ENCODE data around the gene EDNRB.
"Not testable (repeated sequence)": the region's sequence is repeated elsewhere in the genome, so short reads cannot be mapped to it uniquely, and the experiment has no call there.

EDNRB gene

DNA sequence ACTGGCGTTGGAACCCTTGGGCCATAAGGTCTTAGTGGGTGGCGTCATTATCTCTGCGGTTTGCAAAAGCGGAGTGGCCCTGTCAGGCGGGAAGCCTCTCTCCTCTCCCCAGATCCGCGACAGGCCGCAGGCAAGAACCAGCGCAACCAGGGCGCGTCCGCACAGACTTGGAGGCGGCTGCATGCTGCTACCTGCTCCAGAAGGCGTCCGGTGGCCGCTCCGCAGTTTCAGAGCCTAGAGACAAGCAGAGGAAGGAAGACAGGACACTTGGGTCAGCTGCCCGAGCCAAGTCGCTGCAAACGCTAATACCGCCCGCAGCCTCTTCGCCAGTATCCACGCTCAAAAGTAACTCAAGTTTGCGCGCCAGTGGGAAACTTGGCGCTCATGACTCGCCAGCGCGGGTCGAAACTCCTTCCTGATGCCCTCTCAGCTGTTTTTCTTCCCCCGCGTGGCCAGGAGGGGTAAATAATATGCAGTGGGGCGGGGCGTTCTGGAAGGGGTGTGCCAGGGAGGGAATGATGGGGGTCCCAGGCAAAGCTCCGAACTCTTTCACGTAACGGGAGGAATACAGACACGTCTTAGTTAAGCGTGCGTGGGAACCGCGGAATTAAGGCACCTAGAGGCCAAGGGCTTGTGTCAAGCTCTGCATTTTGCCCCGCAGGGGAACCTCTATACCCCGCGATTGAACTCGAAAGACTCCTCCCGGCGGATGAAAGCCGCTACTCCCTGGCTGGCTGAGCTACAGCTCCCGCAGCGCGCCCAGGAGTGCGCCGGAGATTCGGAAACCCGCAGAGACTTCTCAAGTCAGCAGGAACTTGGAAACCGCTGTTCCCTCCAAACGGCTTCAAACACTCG is at the start of gene EDNRB:
TSS of gene EDNRB (minus strand) at position 441 of the 855 bp plus-strand sequence. CDS start at position 183, 258 bp downstream.
- DNase-seq: no peak

DNA sequence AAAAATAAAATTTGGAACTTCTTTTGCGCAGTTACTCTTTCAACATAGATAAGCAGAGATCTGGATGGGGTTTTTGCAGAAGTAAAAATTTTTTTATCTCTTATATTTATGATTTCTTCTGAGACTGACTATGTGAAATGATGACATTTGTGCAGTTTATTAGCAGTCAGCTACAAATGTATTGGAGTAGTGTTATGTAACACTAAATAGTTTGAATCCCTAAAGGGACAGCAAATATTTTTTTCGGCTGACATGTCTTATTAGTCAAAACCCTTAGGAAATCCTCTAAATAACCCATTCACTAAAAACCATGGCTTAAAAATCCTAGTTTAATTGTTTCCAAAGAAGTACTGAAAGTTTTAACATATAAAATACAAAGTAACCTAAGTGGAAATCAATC is 48.0 kb upstream of the EDNRB start:
- DNase-seq: no peak

DNA sequence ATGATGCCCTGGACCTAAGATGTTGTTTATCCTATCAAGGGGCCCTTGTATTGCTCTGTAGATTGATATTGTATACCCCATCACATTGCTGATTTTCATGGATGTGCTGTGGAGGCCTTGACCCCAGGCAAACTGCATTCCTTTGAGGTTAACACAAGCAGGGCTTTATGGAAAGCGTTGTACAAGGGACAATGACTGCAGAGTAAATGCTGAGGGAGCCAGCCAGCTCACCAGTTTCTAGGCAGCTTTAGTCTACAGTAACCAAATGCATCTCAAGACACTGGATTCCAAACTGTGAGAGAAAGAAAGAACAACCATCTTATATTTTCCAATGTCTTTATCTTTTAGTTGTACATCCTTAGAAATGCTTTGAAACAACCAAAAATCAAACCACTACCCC is 34.1 kb upstream of the EDNRB start:
- DNase-seq: no peak

DNA sequence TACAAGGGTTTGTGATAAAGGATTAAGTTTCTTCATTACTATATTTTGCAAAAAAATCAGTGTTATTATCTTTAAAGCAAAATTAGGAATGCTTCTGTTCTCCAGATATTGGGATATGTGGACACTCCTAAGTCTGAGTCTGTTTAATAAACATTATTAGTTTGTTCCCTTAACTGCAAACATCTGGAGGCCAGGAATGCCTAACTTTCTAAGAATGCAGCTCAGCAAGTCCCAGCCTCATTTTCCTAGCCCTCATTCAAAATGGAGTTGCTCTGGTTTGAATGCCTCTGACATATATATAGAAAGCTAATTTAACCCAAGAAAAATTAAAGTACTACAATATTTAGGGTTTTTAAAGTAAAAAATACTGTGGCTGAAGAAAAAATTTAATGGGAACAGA is 33.6 kb upstream of the EDNRB start:
- DNase-seq: no peak

DNA sequence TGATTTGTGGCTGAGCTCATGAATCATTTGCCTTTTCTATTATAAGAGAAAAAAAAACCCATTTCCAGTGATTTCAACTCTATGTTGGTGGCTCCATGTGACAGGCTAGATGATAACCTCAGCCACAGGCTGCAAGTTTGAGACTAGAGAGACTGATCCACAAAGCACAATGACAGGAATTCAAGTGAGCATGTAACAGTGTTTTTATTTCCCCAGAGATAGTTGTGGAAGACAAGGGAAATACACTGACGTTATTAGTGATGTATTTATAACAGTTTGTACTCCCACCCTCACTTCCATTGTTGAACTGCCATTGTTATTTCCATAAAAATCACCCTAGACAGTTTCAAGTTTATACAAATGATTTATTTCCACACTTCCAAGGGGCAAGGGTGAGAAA is 27.9 kb upstream of the EDNRB start:
- DNase-seq: no peak

DNA sequence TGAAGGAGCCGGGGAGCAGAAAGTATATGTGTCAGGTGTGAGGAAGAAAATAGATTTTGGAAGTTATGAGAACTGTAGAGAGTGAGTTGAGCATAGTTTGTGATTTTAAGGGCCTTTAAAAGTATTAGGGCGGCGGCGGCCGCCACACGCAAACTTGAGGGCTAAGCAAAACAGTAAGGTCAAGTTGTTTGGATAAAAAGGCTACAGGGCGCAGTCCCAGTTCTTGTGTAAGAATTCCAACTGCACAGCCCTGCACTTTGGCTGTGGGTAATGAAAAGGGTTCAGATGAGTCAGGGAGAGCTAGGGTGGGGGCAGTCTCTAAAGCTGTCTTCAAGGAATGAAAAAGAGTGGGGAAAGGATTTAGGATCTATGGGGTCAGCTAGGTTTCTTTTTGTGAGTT is 16.4 kb upstream of the EDNRB start:
- DNase-seq: not testable (repeated sequence)

DNA sequence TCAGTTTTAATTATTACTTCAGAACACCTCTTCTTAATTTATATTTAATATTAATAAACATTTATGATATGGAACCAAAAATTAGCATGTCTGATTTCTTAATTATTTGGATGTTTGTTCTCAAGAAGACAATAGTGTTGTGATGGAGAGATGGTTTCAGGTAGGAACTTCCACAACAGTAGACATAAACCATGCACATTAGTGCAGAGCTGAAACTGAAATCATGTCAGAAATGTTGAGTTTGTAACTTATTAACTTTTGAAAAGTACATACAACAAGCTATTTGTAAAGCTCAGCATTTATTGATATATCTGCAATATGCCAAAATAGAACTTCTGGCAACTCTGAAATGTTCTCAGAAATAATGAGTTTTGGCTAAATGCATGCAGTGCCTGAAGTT is 11.8 kb upstream of the EDNRB start:
- DNase-seq: no peak

DNA sequence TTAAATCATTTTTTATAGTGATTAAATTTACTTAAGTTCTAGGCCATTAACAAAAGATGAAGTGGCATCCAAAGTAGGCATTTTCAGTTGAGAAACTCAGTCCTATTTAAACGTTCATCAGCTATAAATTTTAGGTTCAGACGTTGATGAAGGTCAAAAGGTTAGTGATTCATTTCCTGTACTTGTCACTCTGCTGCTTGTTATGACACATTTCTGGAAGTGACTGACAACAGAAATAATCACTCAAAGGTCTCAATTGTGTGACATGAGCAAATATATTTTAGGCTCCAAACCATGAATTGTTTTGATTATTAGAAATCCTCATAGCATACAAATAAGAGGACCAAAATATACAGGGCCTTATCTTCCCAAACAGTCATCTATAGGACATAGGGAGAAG is 10.3 kb upstream of the EDNRB start:
- no peak for DNase-seq

DNA sequence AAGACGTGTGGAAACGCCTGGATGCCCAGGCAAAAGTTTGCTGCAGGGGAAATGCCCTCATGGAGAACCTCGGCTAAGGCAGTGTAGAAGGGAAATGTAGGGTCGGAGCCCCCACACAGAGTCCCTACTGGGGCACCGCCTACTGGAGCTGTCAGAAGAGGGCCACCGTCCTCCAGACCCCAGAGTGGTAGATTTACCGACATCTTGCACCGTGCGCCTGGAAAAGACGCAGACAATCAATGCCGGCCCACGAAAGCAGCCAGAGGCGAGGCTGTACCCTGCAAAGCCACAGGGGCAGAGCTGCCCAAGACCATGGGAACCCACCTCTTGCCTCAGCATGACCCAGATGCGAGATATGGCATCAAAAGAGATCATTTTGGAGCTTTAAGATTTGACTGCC is 7.0 kb upstream of the EDNRB start:
- no peak for DNase-seq

DNA sequence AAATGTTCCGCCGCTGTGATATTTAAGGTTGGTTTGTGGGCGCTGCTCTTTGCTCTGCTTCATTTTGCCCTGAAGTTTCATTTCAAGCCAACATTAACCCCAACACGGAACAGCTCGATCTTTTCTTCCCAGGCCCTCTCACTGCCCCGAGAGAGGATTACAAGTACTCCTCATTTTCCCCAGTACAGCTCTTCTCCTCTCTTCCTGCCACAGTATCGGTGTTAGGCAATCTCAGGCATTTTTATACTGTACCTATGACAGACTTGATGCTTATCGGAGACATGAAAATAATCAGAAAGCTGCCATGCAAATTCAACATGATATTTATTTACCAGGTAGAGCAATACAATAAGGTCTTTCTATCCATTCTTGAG is 1.3 kb upstream of the EDNRB start:
- DNase-seq: no peak

DNA sequence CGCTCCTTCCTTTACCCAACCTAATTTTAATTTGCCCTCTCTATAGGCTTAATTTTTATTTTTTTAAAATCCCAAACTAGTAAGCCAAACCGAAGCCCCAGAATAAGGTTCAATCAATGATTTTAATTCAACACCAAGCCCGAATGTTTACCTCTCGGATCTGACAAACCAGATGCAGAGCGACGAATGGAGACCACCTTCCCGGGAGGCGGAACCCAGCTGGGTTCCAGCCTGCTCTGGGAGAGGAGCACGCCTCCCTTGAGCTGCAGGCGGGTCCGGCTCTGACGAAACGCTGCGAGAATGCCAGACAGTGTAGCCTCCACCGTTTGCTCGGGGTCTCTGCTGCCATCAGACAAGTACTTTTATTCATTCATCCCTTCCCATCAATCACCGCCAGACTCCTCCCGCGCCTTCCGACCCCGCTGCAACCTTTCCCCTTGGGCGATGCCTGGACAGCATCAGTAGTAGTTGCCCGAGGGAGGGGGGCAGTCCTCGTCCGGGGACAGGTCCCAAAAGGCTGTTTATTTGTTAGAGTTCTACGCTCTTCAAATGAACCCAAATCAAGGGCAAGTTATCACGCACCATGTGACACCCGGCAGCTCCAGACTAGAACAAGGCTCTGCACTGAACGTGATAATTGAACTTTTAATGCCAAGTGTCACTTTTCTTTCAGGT is 752 bp upstream of the EDNRB start:
- no peak for DNase-seq

DNA sequence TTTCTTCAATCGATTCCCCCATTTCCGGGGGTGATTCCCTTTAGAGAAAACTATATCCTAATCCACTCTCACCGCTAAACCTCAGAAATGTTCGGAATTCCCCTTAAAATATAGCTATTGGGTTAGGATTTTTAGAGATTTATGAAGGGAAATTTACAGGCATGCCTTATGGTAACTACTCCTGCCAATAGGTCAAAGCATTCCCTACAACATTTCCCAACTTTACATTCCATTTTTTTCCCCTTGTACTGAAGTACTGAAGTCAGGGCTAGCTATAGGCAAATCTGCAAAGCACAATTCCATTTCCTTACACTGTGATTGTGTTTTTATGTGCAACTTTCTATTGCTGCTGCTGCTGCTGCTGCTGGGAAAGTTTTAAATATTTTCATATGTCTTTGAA is 2.1 kb downstream of the EDNRB start:
- DNase-seq: no peak

DNA sequence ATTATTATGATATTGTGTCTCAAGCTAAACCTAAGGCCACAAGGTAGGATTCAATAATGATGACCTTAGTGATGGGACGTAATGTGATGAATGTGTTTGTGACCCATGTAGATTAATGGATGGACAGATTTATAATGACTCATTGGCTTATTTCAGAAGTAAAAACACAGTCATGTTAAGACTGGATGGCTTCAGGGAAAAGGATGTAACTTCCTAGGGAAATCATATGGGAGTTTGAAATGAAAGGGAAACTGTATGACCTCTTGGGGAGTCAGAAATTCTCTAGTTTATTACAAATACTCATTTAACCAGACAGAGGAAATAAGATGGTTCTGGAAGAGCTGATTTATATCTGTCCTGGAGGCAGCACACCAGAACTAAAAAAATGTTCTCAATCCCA is 2.9 kb downstream of the EDNRB start:
- DNase-seq: no peak

DNA sequence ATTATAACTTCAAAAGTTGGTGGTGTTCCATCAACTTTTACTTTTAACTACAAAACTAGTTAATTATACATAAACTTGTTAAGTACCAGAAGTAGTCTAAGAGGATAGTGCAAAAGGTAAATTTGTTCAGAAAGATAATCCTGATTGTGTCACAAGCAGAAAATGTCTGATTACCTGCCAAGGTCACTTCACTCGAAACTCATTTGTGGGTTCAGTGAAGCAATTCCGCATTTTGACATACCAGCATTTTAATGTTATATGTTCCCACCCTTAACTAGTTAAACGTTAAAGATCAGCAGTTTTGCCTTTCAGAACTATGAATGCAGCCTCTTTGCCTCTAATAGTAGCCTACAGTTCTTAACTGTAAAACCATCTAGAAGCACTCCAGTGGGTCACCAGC is 5.6 kb downstream of the EDNRB start:
- DNase-seq: no peak

DNA sequence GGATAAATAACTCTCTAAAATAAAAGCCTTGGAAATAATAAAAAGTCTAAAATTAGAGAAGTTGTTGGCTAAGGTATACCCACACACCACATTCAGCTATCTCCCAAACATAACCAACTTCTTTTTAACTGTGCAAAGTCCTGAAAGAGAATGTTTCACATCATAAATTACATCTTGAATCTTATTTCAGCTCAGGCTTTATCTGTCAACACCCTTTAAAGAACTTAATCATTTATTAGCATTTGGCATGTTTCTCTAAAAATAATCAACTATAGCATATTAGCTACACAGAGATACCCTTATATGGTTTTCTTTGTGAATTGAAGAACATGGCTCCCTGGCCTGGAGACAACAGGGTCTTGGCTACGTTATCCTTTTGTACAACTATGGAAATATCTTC is 6.9 kb downstream of the EDNRB start:
- DNase-seq: no peak

DNA sequence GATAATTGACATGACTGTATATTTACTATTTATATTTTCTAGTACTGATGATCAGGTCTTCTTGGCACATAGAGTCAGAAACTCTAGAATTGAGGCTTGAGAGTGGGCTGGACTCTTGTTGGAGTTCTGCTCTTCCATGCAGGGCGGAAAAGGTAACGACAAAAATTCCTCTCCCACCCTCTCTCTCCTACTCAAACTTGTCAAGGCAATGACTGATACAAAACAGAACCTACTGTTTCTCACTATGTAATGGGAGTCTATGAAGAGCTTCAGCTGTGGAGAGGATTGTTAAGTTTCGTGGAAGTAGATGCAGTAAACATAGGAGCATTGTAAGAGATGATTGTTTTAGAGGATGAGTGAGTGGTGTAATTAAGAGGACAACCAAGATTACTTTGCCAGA is 8.8 kb downstream of the EDNRB start:
- DNase-seq: no peak

DNA sequence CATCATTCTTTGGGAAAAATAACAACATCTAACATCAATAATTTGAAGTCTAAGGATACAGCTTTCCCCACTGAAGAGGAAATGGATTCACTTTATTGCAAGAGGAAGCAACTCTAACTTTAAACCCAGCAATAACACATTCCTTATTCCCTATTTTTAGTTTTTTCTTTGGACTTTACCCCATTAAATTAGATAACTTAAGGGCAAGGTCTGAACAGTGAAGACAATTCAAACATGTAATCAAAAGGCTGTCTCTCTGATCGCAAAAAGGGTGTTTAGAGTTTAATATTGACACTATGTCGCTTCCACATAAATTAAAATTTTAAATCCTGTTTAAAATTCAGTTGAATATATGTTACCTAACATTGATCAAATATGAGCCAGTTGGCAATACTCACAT is 10.1 kb downstream of the EDNRB start:
- DNase-seq: no peak

DNA sequence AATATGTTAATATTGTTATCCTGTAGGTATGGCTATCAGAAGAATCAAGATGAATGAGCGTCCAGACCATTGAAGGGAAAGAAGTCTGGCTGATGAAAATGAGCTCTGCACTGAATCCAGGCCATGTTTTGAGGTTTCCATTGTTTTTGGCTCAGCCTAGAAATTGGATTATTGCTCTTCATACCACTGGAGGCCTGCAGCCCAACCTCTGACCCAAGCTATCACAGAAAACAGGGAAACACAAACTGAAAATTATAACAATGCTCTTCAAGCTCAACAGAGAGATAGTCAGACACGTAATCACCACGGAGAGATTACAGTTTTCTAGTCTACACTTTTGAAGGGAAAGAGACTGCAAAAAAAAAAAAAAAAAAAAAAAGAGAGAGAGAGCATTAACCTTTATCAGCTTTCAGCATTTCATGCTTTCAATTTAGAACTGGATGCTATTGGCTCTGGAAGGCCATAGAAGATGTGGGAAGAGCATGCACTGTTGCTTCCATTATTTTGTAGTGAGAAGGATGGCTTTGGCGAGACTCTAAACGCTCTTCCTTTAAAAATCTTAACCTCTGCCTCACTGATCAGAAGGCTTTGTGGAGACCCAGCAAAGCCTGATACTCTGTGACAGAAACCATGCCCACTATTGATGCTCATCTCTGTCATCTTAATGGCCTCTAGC is 10.8 kb downstream of the EDNRB start:
- no peak for DNase-seq

DNA sequence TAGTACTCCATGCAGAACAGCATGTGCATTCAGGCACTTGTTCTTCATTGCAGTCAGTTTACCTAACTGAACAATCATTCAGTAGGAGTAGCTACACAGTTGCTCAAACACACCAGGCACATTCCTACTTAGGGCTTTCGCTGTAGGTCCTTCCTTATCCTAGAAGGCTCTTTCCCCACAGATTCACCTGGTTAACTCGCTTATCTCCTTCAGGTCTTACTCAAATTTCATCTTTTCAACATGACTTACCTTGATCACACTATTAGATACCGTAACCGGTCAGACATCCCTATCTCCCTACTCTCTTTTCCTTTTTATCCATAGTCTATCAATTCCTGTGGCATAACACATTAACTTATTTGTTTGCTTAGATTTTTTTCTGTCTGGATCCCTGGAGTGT is 14.6 kb downstream of the EDNRB start:
- DNase-seq: no peak

DNA sequence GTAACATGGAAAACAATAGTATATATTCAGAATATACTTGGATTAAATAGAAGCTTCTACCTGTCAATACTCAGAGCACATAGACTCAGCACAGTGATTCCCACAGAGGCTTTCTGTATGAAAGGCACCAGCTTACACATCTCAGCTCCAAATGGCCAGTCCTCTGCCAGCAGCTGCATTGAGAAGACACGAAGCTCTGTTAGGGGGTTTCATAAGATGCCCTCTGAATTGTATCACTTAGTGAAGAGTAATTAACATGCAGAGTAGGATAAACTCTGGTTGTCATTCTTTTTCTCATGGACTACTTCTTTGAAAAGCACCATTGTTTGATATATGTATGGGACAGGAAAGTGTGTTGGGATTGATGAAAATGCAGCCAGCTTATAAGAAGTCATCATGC is 15.2 kb downstream of the EDNRB start:
- DNase-seq: no peak

DNA sequence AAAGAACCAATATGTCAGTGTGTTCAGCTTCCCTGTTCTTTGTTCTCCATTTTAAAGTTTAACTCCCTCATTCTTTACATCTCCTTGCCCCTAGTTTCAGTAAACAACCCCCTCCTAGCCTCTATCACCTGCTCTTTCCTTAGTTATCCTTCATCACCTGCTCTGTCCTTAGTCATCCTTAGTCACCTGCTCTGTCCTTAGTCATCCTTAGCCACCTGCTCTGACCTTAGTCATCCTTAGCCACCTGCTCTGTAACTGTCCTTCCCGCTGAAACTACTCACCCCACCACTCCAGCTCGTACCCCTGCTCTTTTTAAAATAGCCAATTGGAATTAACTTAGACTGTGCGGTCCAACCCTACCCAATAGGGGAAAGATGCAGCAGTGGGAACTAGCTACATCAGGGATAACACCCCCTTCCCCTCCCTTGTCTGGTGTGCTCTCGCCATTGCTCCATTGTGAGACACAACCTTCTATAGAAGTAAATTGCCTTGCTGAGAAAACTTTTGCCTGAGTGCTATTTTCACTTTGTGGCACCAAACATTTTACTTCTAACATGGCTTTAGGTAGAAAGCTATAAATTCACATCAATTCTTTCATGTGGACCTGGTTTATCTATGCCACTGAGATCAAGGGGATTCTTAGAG is 16.2 kb downstream of the EDNRB start:
- no peak for DNase-seq

DNA sequence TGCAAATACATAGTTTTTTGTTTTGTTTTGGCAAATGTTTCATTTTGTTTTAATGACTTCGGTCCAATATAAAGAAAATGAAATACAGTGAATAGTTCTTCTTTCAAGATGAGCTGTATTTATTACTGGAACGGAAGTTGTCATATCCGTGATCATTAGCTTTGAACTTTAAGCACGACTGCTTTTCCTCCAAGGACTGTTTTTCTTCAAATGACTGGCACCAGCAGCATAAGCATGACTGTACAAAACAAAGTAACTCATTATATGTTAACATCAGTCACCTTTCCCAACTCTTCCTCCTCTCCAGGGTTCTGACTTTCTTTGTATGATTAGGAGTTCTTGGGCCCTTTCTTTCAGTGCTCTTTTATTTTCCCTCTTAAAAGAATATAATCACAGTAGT is 20.5 kb downstream of the EDNRB start:
- no peak for DNase-seq

DNA sequence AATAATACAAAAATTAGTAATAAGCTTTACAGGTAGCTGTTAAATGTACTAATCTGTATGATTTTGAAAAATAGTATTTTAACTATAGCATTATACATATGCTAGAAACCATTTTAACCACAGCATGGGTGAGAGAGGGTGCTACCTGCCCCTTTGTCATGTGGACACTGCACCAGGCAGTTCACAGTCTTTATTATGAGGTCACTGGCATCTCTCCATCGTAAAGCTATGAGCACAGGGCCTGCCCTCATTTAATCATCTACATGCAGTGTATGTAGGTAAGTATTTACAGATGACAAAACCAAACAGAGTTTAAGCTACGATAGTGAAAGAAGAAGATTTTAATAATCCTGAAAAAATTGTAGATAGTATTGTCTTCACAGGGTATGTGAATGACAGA is 21.7 kb downstream of the EDNRB start:
- no peak for DNase-seq

DNA sequence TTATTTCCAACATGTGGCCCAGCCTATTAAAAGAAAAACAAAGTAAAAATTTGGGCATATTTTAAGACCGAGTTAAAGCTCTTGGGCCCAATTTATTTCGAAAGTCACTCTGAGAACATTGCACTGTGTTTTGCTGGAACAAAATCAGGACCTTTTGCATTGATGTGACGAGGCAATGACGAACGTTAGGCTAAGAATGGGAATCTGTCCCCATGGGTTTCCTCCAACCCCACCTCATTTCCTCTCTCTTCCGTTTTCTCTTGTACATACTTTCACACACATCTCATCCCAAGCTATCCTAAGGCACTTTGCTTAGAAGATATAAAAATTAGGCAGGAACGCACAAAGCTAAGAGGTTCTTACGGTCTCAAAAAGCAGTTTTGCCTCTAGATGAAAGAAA is 22.1 kb downstream of the EDNRB start:
- DNase-seq: no peak

Measured in stimulated activated CD4-positive, alpha-beta T cell treated with anti-CD3 and anti-CD28 coated beads, Interleukin-2, amount 100 ng/mL, for 48 hours (primary cell).